ENCODE measurements around the gene MS4A2. TPM values are rescaled to one million over a fixed set of nuclear protein-coding genes. Genes with fewer than 3 reads are reported as not detected.
"Not testable (repeated sequence)": the region's sequence is repeated elsewhere in the genome, so short reads cannot be mapped to it uniquely, and the experiment has no call there.

The MS4A2 gene
- total RNA-seq, 1 experiment from 2014 or later: not detected

- H3K18ac ChIP-seq (ENCODE audit: insufficient read length, low read depth, low read length); H2BK5ac ChIP-seq (ENCODE audit: insufficient read length, low read length); H2BK15ac ChIP-seq (ENCODE audit: low read depth, low read length); H3K27ac Mint-ChIP-seq; H2BK120ac ChIP-seq (ENCODE audit: low read depth, low read length, poor library complexity, severe bottlenecking); H3K4me1 Mint-ChIP-seq; DNase-seq; H2BK20ac ChIP-seq (ENCODE audit: low read depth, low read length, poor library complexity, severe bottlenecking); H3K56ac ChIP-seq (ENCODE audit: insufficient read length, low read depth, low read length); H3K4me1 ChIP-seq (ENCODE audit: insufficient read depth, low read length); H2AFZ ChIP-seq (ENCODE audit: low read length); H3K27me3 ChIP-seq (ENCODE audit: insufficient read depth, low read length); H3K9ac ChIP-seq (ENCODE audit: extremely low read depth, insufficient read length, low read length); H3K9me3 Mint-ChIP-seq; H3K4me2 ChIP-seq (ENCODE audit: insufficient read depth, insufficient read length, low read length); H3K27me3 Mint-ChIP-seq (ENCODE audit: low read depth); H4K91ac ChIP-seq (ENCODE audit: insufficient read length, low read depth, low read length); H2BK12ac ChIP-seq (ENCODE audit: insufficient read length, low read depth, low read length); H3K36me3 Mint-ChIP-seq (ENCODE audit: insufficient read depth in 1 of 3, low read depth in 3 of 3); H3K23me2 ChIP-seq (ENCODE audit: insufficient read length, low read depth, low read length, poor library complexity, severe bottlenecking); H3K14ac ChIP-seq (ENCODE audit: insufficient read depth, low read length); H2AK5ac ChIP-seq (ENCODE audit: insufficient read length, low read length); H4K8ac ChIP-seq (replicated peaks; ENCODE audit: insufficient read length, low read depth, low read length); H3K4ac ChIP-seq (ENCODE audit: low read depth, low read length); H3K79me2 ChIP-seq (ENCODE audit: insufficient read depth, low read length); H4K5ac ChIP-seq (ENCODE audit: insufficient read length, low read depth, low read length); H4K20me1 ChIP-seq (ENCODE audit: control insufficient read depth, insufficient read depth, insufficient read length); H3K27ac ChIP-seq (ENCODE audit: insufficient read length, low read depth, low read length); H3K9me3 ChIP-seq (ENCODE audit: control insufficient read depth, low read depth, low read length); H3K23ac ChIP-seq (ENCODE audit: insufficient read length, low read depth, low read length); H3K79me1 ChIP-seq (ENCODE audit: insufficient read depth, low read depth, low read length, poor library complexity, severe bottlenecking); H3T11ph ChIP-seq (ENCODE audit: low read length); H3K4me3 Mint-ChIP-seq: not testable (repeated sequence)
- WGBS (ENCODE audit: extremely low coverage, insufficient read length, low lambda C conversion rate): no CpG with 5 or more reads among the region's 3 CpGs
Measured at GRCh38 chr11:60050839-60051238, 37.6 kb upstream of the MS4A2 start.
